CD4-positive, alpha-beta T cell treated with Interleukin-6 at 100 ng/mL for 8 hours (primary cell): ENCODE data around the gene POC1A.
"Not testable (repeated sequence)": the region's sequence is repeated elsewhere in the genome, so short reads cannot be mapped to it uniquely, and the experiment has no call there.

Experiments used
- DNase-seq: peaks from one replicate; pipeline ENCODE4 v3.0.0-alpha.2; 2020; ENCODE audit warnings: mixed read lengths, low spot score

The POC1A gene

GRCh38 chr3:52183786-52184445 lies 29.7 kb upstream of the POC1A start:
- no peak for DNase-seq

DNA sequence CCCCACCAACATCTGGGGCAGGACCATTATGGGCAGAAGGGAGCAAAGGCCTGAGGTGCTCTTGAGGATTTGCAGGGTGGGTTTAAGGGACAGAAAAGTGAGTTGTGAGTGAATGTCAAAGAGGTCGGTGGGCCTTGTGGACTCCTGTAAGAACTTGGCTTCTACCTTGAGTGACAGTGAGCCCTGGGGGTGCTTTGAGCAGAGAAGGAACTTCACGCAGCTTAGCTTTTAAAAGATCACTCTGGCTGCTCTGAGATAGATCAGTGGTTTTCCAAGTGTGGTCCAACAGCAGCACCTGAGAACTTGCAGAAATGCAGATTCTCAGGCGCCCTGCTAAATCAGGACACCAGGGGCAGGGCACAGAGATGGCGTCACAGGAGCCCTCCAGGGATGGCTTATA lies 28.5 kb upstream of the POC1A start:
- DNase-seq, result no peak

DNA sequence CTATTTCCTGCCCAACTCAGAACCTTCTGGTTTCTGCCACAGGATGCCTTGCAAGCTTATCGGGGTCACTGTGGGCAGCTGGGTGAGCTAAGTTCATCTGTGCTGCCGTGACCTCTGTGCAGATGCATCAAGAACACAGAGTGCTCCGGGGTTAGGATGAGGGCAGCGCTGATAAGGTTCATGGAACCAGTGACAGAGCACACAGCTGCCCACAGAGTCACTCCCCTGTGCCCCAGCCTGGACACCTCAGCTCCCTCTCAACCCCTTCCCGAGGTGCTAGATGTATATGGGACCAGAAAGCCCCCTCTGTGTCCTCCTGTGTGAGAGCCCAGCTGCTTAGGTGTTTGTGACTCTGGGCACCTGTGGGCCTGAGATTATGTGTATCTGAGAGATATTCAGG lies 28.0 kb upstream of the POC1A start:
- DNase-seq, result no peak

GRCh38 chr3:52181543-52181942 lies 27.3 kb upstream of the POC1A start:
- DNase-seq, result no peak

- no peak for DNase-seq
Observed at GRCh38 chr3:52178537-52178936, 24.3 kb upstream of the POC1A start.

- DNase-seq, result not testable (repeated sequence)
Observed at GRCh38 chr3:52178126-52178525, 23.9 kb upstream of the POC1A start.

DNA sequence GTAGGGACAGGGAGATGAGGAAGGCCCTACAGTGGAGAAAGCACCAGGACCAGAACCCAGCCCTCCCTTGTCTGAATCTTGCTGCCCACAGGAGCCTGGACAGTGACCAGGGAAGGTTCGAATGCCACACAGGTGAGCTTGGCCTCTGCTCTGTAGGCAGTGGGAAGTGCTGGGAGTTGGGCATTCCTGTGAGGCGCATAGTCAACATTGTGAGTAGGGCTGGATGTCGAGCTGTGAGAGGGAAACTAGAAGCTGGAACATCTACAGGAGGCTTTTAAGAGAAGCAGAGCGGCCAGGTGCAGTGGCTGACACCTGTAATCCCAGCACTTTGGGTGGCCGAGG lies 23.4 kb upstream of the POC1A start:
- DNase-seq, result no peak

DNA sequence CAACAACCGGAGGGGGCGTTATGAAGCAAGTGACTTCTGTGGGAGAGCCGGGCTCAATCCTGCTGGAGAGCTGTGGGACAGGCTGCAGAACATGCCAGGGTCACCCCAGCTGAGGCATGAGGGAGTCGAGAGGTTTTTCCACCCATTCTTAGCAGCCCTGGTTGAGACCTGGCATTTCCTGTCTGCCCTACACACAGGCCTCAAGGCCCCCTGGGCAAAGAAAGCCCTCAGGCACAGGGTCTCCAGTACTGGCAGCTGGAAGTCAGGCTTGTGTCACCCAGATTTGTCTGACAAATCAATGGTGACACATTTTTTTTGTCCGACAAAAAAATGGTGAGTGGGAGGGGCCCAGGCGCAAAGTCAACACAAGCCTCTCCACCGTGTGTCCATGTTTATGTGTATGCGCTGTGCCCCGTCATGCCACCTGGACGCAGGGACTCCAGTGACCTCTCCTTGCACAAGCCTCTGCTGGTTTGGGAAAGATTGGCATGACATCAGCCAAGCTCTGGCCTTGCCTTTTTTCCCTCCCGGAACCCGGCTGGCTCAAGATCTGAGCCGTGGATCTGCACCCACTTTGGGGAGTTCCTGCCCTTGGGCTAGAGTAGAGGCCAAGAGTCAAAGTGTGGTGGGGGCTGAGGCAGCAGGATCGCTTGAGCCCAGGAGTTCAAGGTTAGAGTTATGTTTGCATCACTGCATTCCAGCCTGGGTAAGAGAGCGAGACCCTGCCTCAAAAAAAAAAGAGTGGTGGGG lies 22.9 kb upstream of the POC1A start:
- no peak for DNase-seq

DNA sequence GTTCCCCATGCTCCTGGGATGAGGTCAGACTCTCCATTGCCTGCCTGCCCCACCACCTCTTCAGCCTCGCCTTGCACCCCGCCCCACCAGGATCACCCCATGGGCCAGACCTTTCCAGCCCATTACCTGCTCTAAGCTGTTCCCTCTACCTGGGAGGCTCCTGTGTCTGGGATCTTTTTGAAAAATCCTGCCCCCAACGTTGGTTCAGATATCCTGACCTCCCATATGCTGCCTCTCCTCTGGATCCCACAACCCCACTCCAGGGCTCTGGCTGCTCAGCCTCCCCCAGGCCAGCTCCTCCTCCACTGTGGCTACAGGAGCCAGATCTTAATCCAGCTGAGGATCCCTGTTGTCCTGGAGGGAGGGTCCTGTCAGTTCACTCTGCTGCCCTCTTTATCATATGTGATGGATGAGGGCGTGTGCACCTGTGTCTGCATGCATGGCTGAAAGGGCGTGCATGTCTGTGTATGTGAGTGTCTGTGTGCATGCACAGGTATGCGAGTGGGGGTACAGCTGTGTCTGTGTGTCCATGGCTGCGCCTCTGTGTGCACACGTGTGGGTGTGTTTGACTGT lies 22.0 kb upstream of the POC1A start:
- DNase-seq, result no peak

DNA sequence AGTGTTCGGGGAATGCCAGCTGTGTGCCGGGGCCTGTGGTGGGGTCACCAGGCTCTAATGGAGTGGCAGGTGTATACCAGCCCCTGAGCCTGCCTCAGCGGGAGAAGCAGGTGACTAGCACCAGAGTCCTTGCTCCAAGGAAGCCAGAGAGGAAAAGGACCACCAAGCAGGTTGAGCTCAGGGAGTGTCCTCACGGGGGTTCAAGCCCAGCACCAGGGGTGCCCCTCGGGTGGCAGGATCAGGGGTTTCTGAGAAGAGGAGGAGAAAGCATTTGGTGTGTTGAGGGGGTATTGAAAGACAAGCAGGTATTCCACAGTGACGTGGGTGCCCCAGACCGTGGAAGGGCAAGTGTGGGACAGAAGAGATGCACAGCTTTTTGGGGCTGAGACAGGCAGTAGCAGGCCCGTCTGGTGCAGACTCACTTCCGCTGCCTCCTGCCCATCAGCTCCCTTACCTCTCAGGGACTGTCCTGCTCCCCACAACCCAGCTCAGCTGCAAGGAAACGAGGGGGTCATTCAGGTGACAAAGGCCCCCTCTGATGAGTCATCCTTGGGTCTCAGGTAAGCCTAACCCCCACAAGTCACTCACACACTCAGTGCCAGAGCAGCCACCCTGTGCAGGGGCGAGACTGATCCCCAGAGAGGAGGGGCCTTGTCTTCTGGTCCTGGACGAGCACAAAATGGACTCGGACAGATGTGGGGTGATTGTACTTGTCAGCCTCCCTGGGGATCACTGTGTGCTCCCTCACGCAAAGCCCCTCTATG lies 21.4 kb upstream of the POC1A start:
- DNase-seq, result no peak

DNA sequence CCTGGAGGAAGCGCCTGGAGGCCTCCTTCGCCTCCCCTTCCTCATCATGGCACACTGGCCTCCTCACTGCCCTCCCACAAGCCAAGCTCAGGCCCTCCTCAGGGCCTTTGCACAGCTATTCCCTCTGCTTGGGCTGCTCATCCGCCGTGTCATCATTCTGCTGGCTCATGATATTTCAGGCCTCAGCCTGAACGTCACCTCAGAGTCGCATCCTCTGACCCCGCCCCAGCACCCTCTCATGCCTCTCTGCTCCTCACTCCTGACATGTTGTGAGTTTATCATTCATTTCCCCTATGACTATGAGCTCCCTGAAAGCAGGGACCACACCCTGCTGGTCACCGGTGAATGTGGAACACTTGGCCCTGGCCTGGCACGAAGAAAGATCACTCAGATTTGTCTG lies 20.7 kb upstream of the POC1A start:
- DNase-seq, result no peak

DNA sequence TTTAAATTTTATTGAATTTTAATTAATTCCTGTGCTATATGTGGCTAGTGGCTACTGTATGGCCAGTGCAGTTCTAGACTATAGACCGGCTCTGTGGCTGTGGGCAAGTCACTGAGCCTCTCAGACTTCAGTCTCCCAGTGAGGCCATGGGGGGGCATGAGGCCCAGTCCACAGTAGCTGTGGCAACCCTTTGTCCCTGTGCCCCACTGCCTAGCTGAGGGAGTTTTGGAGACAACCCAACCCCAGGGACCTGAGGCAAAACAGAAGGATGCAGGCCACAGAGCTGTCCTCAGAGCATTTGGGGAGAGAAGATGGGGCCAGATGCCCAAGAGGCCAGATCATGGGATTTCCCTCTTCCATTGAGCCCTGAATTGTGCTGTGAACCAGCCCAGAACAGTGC lies 18.9 kb upstream of the POC1A start:
- no peak for DNase-seq

GRCh38 chr3:52172262-52172757 lies 18.1 kb upstream of the POC1A start:
- DNase-seq, result no peak

- no peak for DNase-seq
Observed at GRCh38 chr3:52171514-52172261, 17.5 kb upstream of the POC1A start.

DNA sequence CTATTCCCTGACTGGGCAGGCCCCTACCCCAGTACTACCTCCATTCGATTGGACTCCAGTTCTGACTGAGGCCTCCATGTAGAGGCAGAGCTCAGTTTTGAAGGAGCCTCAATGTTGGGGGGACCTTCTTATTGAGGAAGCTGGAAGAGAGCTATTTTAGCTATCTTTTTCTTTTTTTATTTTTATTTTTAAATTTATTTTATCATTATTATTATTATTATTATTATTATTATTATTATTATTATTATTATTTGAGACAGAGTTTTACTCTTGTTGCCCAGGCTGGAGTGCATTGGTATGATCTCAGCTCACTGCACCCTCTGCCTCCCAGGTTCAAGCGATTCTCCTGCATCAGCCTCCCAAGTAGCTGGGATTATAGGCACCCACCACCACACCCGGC lies 16.0 kb upstream of the POC1A start:
- DNase-seq, result not testable (repeated sequence)

- no peak for DNase-seq
Observed at GRCh38 chr3:52167240-52167639, 13.0 kb upstream of the POC1A start.

DNA sequence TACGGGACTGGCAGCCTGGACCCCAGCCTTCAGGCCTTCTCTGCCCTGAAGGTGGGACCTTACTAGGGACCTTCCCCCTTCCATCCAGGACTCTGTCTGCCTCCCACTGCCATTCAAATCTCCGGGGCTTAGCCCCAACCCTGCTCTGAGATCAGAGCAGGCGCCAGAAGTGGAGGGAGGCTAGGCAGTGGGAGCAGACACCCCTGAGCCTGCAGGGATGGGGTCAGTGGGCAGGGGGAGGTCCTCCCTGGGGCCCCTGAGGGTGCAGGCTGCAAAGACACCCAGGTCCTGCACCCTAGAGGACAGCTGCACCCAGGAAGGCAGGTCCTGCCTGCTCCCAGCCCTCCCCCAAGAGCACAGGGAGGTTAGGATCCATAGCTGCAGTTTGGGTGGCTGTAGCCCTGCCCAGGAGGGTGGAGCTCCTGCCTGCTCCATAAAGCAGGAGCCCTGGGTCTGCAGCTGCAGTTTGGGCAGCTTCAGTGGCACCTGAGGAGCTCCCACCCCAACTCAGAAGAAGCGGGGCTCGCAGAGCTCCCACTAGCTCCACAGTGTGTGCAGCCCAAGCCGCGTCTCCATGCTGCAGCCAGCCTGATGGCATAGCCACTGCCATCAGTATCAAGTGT lies 8.1 kb upstream of the POC1A start:
- no peak for DNase-seq

GRCh38 chr3:52159503-52159902 lies 5.3 kb upstream of the POC1A start:
- no peak for DNase-seq

GRCh38 chr3:52155912-52156311 lies 1.7 kb upstream of the POC1A start:
- DNase-seq, result no peak

DNA sequence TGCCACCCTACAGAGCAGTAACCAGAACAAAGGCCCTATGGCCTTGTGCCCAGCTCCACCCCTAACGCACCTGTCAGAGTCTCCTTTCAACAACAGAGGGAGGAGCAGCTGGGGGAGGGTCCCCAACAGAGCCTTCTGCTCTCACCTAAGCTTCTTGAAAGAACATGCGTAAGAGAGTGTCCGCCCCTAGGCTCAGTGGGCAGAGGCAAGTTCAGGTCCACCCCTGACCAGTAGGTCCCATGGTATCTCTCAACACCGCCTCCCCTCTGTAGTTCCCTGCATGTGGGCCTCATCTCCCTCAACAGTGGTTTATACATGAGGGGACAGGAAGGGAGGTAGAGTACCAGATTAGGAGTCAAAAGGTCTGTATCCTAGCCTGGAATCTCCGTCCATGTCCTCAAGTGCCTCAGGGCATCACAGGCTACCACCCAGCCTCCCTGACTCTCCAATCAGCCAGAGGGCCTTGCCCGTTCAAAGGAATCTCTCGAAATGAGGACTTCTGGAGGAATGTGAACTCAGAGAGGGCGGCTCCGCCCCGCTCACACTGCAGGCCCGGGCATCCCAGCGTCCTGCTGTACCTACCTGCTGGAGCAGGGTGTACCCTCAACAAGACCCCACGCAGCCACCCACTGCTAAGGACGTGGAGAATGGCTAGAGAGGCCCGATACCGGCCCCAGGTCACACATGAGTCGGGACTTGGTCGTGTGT lies 680 bp downstream of the POC1A start:
- no peak for DNase-seq

- DNase-seq, result not testable (repeated sequence)
Observed at GRCh38 chr3:52151991-52152390, 2.2 kb downstream of the POC1A start.
